Fibroblast of the aortic adventitia (primary cell): ENCODE data around the gene SRD5A1. TPM values are rescaled to one million over a fixed set of nuclear protein-coding genes. Genes with fewer than 3 reads are reported as not detected.
A peak's percentile ranks its signal among the peaks of the same experiment; 100 is the strongest.

Experiments used
- DNase-seq: peaks from one replicate; pipeline ENCODE4 v3.0.0-alpha.2; 2010; ENCODE audit warnings: low read depth
- H3K4me3 ChIP-seq: 2 replicates; pipeline ENCODE4 v1.5.1; 2011; ENCODE audit warnings: low read depth, mild to moderate bottlenecking, control low read depth, low read length, moderate library complexity
- total RNA-seq: library from RNA; depleted of rRNA; stranded (reverse); fragments of >200 nt; gene quantifications from 2 replicates; pipeline ENCODE4 v1.2.3, GENCODE V29; 2012; ENCODE audit warnings: low replicate concordance
- TF ChIP-seq, protein P1 (sequence below): IDR thresholded peaks from 2 replicates; pipeline ENCODE4 v1.5.1; 2011; ENCODE audit warnings: mild to moderate bottlenecking, low read length, control low read depth, inconsistent platforms; ENCODE audit not compliant: insufficient read depth

The SRD5A1 gene
- total RNA-seq, 1 donor = 12.0 TPM

DNA sequence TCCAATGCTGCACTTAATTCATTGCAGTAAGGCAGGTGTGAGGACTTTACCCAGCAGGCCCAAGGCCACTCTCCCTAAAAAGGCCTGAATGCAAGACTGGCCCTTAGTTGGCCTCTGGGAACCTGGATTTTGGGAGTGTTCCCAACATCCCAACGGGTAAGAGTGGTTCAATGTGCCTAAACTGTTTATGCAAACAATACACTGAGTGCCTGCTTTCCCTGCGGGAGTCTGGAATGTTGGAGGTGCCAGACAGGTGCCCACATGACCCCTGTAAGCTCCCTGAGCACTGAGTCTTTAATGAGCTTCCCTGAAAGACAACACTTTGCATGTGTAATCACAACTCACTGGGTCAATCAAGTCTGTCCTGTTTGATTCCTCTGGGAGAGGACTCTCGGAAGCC, 37.8 kb upstream of the SRD5A1 start:
- no peak overlapping the region for H3K4me3 ChIP-seq
- TF ChIP-seq, protein P1, sequence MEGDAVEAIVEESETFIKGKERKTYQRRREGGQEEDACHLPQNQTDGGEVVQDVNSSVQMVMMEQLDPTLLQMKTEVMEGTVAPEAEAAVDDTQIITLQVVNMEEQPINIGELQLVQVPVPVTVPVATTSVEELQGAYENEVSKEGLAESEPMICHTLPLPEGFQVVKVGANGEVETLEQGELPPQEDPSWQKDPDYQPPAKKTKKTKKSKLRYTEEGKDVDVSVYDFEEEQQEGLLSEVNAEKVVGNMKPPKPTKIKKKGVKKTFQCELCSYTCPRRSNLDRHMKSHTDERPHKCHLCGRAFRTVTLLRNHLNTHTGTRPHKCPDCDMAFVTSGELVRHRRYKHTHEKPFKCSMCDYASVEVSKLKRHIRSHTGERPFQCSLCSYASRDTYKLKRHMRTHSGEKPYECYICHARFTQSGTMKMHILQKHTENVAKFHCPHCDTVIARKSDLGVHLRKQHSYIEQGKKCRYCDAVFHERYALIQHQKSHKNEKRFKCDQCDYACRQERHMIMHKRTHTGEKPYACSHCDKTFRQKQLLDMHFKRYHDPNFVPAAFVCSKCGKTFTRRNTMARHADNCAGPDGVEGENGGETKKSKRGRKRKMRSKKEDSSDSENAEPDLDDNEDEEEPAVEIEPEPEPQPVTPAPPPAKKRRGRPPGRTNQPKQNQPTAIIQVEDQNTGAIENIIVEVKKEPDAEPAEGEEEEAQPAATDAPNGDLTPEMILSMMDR = no peak
- DNase-seq = no peak

- DNase-seq = no peak
- no peak overlapping the region for H3K4me3 ChIP-seq
- TF ChIP-seq, protein P1 = no peak
Observed at GRCh38 chr5:6596388-6596787, 36.9 kb upstream of the SRD5A1 start.

- TF ChIP-seq, protein P1 = no peak
- no peak overlapping the region for H3K4me3 ChIP-seq
- no peak for DNase-seq
Observed at GRCh38 chr5:6597557-6597956, 35.7 kb upstream of the SRD5A1 start.

- TF ChIP-seq, protein P1 = no peak
- DNase-seq = peak; percentile 58
- no peak overlapping the region for H3K4me3 ChIP-seq
Observed at GRCh38 chr5:6598351-6598900, 34.8 kb upstream of the SRD5A1 start.

DNA sequence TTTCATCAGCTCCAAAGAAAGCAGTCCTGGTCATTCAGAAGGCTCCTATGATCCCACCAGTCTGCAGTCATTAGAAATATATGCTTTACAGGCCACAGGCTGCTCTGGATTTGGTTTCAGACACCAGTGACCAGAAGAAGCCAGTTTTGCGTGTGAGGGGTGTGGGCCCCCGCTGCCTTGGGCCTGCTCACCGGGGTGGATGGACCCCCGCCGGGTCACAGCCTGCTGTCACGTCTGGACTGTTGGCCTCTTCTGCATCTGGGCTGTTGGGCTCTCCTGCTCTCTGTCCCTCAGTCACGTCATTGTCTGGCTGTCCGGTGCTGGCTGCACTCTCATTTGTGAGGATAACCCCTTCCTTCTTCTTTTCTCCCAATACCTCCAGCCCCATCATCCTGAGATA, 33.5 kb upstream of the SRD5A1 start:
- TF ChIP-seq, protein P1 = no peak
- no peak for DNase-seq
- no peak overlapping the region for H3K4me3 ChIP-seq

DNA sequence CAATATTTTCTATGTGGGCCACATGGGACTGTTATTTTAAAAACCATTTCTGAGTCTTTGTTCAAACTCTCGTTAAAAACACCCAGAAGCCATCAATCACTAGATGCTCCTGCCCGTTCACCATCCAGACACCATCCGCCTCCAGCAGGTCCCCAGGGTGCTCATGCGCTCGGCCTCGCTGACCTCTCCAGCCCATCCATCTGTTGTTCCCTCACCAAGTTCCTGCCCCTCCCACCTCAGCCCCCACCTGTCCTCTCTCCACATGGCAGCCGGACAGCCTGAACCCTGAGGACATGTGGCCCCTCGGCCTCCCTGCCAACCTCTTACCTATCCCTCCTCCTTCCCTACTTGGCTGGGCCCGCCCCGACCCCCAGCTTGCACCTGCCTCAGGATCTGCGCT, 32.0 kb upstream of the SRD5A1 start:
- H3K4me3 ChIP-seq = no peak overlapping the region
- TF ChIP-seq, protein P1 = no peak
- DNase-seq = no peak

GRCh38 chr5:6601816-6602215, 31.4 kb upstream of the SRD5A1 start:
- TF ChIP-seq, protein P1 = no peak
- H3K4me3 ChIP-seq = no peak overlapping the region
- no peak for DNase-seq
